DMS 273 (cell line): ENCODE results near the gene FAM234B.

Source experiments
- DNase-seq: peaks from one replicate; lab custom pipeline; 2025; ENCODE audit not compliant: unreplicated experiment; lab: John Stamatoyannopoulos, UW

Gene FAM234B

GRCh38 chr12:13114251-13115052, 70.3 kb downstream of the FAM234B start:
- no peak for DNase-seq

DNA sequence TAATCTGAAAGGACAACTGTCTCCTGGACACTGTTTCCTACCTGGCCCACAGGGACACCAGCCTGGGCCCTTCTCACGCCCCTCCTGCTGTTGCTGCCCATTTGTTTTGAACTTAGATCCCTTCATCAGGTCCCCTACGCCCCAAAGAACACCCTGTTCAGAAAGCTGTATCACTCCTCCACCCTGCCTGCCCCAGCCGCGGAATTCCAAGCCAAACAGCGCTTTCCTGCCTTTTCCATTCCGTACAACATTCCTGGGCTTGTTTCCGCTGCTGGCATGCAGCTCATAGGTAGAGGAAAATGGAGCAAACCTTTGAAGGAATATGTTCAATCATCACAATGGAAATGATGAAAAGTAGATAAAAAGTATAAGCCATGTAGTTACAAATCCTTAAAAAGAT, 72.1 kb downstream of the FAM234B start:
- DNase-seq: no peak

- no peak for DNase-seq
These were observed 72.8 kb downstream of the FAM234B start for GRCh38 chr12:13117029-13117428.

GRCh38 chr12:13119826-13120225, 75.6 kb downstream of the FAM234B start:
- DNase-seq: no peak

GRCh38 chr12:13120413-13120812, 76.2 kb downstream of the FAM234B start:
- no peak for DNase-seq

DNA sequence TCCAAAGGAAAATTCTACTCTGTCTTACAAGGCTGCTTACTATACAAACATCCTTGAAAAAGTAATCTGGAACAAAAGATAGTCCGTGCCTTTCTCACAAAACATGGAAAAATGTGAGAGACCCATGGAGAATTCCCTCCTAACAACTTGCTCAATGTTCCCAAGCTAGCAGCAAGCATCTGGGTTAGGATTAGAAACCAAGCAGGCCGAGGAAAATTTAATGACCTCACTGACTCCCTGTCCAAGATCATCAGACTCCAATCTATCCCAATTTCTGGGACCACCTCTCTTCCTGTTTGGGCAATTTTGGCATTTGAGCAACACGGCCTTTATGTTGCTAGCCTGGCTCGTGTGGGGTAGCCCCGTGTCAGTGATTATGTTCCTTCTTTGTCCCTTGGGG, 77.4 kb downstream of the FAM234B start:
- DNase-seq: no peak

GRCh38 chr12:13124656-13125505, 80.7 kb downstream of the FAM234B start:
- DNase-seq: no peak

GRCh38 chr12:13125996-13126395, 81.8 kb downstream of the FAM234B start:
- no peak for DNase-seq

- DNase-seq: no peak
These were observed 82.3 kb downstream of the FAM234B start for GRCh38 chr12:13126494-13126893.

- no peak for DNase-seq
These were observed 83.3 kb downstream of the FAM234B start for GRCh38 chr12:13127444-13127843.

DNA sequence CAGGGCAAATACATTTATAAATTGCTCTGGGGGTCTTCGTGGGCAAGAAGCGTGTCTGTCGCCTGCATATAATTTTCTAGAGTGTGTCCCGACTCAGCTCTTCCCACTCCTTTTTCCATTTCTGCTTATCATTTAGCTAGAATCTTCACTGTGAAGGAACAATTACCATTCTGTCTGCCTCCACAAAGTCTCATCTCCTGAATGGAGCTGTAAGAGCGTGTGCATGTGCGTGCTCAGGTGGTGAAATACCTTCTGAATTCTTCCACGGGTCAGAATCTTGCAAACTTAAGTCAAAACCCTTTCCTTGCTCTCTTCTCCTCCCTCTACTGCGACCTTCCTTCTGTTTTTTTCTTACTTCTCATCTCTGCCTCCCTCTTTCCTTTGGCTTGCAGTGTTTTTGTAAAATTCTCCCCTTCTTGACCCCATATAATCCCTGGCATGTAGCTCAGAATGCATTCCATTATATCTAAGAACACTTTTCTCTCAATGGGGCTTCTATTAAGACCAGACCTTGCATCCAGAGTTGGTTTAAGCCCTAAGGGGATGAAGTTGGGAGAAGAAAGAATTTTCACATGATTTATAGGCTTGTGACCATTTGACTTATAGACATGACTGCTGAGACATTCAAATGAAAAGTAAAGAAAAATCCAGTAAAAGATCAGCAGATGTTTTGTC, 84.2 kb downstream of the FAM234B start:
- no peak for DNase-seq

GRCh38 chr12:13130981-13131380, 86.8 kb downstream of the FAM234B start:
- DNase-seq: no peak
